C4-2B (cell line): Measurements from ENCODE around the gene ERGIC3.
A peak's percentile ranks its signal among the peaks of the same experiment; 100 is the strongest.
"Not testable (repeated sequence)": the region's sequence is repeated elsewhere in the genome, so short reads cannot be mapped to it uniquely, and the experiment has no call there.

Source experiments
- H3K27ac ChIP-seq: fragments of 450-650 bp; 2 replicates; pipeline ENCODE4 v1.5.1; 2017
- CTCF ChIP-seq: fragments of 450-650 bp; conservative IDR thresholded peaks from 2 replicates; pipeline ENCODE4 v1.5.1; 2017; ENCODE audit warnings: mild to moderate bottlenecking
- ZFX ChIP-seq: fragments of 450-650 bp; IDR thresholded peaks from 2 replicates; pipeline ENCODE4 v1.6.1; 2017

The ERGIC3 gene

GRCh38 chr20:35511814-35512420 is 30.0 kb upstream of the ERGIC3 start:
- no peak overlapping the region for H3K27ac ChIP-seq
- TF ChIP-seq CTCF: peak; percentile 73
- TF ChIP-seq ZFX: no peak

GRCh38 chr20:35514371-35514932 is 27.4 kb upstream of the ERGIC3 start:
- no peak overlapping the region for H3K27ac ChIP-seq
- TF ChIP-seq CTCF (no peak), ZFX (no peak)

GRCh38 chr20:35515341-35515740 is 26.5 kb upstream of the ERGIC3 start:
- no peak overlapping the region for H3K27ac ChIP-seq
- TF ChIP-seq ZFX: no peak
- TF ChIP-seq CTCF: no peak

GRCh38 chr20:35515949-35516645 is 25.8 kb upstream of the ERGIC3 start:
- TF ChIP-seq CTCF: no peak
- TF ChIP-seq ZFX: no peak
- no peak overlapping the region for H3K27ac ChIP-seq

GRCh38 chr20:35517125-35517524 is 24.8 kb upstream of the ERGIC3 start:
- H3K27ac ChIP-seq: no peak overlapping the region
- TF ChIP-seq ZFX (no peak), CTCF (no peak)

- H3K27ac ChIP-seq: not testable (repeated sequence)
Measured at GRCh38 chr20:35517767-35518166, 24.1 kb upstream of the ERGIC3 start.

GRCh38 chr20:35518955-35519354 is 22.9 kb upstream of the ERGIC3 start:
- TF ChIP-seq CTCF (no peak), ZFX (no peak)
- no peak overlapping the region for H3K27ac ChIP-seq
